ENCODE results near the gene CTNNBIP1.
A peak's percentile ranks its signal among the peaks of the same experiment; 100 is the strongest.
"Not testable (repeated sequence)": the region's sequence is repeated elsewhere in the genome, so short reads cannot be mapped to it uniquely, and the experiment has no call there.

CTNNBIP1 gene

DNA sequence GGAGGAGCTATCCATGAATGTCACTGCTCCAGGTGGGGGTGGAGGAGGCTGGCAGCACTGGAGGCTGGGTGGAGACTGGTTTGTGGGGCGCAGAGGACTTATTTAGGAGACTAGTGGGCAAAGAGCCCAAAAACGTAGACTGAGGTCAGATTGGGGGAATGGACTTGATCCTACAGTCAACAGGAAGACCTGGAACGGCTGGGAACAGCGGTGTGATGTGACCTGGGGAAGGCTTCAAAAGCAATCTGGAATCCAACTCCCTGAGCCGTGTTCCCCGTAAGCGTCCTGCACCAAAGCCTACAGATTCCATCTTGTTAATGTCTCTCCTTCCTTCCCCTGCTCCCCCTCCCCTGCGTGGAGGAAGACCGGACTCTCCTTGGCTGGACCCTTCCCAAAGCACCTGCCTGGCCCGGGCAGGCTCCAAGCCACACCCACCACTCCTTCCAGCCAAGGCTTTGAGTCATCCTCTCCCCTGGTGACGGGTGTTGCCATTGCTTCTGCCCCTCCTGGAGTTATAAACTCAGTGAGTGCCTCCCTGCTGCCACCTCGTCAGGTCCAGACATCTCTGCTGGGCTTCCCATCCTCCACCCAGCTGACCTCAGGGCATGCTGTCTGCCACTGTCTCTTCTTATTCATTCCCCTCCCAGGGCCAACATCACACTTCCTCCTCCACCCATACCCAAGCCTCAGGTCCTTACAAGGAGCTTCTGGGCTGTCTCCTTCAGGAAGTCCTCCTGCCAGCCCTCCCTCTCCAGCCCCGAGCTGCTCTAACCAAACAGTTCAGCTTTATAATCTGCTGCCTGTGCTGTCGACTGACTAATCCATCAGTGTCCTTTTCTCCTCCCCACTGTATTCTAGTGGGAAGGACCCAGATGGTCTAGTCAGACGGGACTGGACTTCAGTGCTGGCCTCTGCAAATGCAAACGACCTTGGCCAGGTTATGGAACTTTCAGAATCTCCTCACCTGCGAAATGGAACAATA is 84.7 kb downstream of the CTNNBIP1 start:
- DNase-seq: peak; percentile 24

DNA sequence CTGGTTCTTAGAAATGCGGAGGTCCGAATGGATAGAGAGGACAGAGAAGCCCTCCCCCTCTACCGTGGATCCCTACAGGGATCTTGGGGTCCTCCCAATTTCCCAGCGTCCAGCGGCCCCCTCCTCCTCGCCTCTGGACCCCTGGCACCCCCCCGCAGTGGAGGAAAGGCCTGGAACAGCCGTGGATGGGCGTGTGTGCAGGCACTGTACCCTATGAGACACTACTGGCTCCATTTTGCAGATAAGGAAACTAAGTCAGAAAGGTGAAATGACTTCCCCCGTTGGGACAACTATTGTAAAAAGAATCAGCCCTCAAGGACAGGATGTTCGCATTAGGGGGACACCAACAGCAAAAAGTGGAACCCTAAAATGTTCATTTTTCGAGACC is 85.4 kb downstream of the CTNNBIP1 start:
- DNase-seq: no peak

DNA sequence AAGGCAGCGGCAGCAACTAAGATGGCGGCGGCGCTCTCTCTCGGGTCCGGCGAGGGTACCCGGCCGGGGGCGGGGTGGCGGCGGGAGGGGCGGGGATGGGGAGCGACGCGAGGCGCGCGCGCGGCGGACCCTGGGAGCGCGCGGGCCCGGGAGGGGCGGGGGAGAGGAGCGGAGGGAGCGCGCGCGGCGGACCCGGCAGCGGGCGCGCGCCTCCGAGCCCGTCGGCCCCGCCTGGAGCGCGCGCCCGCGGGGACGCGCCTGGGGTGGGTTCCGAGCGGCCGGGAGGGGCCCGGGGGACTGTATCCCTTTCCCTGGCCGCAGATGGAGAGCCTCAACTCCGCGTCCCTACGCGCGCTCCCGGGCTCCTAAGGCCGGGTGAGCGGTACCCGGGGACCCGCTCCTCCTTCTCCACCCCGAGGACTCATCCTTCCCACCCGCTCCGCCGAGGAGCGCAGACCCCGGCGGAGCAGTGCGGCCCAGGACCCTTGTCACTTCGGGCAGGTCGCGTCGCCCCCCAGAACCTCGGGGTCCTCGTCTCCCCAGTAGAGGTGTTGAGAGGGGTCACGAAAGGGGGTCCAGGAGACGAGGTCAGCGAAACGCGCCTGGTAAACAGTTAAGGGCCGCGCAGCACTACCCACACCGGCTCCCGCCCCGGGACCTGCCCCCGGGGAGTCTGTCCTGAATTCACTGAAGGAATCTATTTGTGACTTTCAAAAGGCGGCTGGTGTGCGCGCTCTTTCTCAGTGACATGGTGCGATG is 85.9 kb downstream of the CTNNBIP1 start, which contains the start of gene CLSTN1:
Gene CLSTN1 (minus strand): TSS at position 23 of the 759 bp plus-strand sequence. CDS start 232 bp downstream, outside the sequence.
- DNase-seq: peak; percentile 87

DNA sequence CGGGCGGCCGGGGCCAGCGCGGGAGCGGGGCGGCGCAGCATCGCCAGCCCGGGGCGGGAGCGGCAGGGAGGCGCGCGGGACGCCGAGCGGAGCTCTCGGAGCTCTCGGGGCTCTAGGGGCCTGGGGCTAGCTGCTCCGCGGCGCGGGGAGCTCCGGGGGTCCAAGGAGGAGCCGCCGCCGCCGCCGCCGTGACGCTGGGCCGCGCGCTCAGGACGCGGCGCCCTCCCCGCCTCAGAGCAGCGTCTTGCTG is 86.5 kb downstream of the CTNNBIP1 start:
- DNase-seq: no peak

DNA sequence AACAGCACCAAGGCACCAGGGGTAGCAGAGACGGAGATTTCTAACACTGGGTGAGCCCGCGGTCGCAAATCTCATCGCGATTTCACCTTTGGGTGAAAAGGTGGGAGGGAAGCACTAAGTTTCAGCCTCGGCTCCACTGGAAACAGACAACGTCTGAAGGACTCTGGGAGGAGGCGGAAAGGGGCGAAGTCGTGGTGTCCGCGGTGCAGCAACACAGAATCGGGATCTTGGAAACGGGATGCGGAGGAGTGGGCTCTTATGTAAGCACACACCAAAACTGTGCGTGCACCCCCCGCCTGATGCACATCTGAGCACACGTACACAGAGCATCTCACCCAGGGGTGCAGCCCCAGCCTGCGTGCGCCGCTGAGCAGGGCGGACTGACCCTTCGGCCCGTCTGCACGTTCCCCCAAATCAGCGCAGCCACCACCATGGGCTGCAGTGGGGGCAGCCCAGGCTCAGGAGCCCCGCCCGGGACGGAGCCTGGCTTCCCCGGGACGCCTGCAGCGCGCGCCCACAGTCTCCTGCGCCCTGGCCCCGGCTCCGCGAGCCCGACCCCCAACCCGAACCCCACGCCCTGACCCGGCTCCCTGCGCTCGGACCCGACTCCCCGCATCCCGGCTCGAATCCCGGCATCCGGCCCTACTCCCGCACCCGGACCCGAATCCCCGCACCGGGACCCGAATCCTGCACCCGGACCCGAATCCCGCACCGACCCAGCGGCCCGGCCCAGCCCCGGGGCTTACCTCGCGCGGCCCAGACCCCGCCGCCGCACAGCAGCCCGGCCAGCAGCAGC is 87.0 kb downstream of the CTNNBIP1 start:
- peak; percentile 32 for DNase-seq

DNA sequence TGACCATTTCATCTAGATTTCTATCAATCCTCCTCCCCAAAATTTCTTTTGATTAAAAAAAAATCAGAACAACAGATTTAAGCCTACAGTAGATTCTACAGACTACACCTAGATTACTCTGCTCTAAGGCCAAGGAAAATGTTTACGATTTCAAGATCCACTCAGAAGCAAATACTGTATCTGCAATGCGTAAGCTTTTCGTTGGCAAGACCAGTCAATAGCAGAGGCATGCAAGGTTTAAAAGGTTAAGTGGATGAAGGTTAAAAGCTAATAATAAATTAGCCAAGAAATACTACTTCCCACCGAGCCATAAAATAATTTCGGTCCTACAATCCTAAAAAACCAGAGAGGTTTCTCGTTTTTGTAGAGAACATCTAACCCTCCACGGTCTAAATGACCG is 87.6 kb downstream of the CTNNBIP1 start:
- DNase-seq: no peak

DNA sequence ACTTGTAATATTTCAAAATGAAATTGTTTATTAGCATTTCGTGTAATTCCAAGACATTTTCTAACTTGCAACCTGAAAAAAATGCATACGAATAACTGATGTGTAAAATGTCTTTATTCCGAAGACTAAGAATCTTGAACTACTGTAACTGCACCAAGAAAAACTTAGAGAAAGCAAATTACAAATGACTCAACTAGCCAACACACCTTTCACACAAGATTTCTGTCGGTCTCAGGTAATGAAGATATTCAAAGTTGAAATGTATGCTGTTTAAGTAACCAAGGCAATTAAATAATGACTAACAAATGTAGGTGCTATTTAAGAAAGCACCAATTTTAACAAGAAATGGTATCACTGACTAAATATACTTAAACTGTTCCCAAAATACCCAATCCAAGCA is 88.4 kb downstream of the CTNNBIP1 start:
- no peak for DNase-seq

DNA sequence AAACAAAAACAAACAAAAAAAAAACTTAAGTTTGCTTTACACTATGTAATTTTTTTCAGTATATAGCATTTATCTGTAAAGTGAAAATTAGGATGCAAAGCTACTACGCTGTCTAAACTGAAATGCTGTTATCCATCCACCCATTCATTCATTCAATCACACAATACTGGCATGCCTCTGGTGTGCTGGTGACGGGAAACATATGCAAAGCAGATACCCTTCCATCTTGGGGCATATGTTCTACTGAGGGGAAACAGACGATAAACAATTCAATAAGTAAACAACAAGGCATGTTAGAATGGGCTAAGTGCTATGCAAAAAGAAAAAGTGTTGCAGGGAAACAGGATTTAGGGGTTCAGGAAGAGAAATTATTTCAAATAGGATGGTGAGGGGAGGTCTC is 89.5 kb downstream of the CTNNBIP1 start:
- DNase-seq: no peak

DNA sequence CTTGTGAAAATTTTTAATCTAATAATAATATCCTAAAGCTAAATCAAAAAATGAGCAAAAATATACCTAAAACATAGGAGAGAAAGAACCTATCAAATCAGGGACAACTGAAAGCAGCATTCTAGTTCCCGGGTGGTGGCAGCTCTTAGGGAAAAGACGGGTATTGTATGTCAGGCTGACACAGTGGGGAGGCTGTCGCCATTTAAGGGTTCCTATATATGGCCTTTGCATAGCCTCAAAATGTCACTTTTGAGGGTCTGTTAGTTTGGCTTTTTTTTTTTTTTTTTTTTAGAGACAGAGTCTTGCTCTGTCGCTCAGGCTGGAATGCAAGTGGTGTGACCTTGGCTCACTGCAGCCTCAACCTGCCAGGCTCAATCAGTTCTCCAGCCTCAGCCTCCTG is 92.3 kb downstream of the CTNNBIP1 start:
- DNase-seq: no peak

DNA sequence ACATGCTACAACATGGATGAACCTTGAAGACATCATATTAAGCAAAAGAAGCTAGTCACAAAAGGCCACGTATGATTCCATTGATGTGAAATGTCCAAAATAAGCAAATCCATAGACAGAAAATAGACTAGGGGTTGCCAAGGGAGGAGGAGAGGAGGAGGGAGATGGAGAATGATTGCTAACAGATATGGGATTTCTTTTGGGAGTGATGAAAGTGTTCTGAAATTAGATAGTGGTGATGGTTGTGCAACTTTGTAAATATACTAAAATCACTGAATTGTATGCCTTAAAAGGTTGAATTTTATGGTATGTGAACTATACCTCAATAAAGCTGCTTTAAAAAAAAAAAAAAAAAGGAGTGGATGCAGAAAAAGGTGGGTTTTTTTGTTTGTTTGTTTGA is 93.9 kb downstream of the CTNNBIP1 start:
- DNase-seq: no peak

DNA sequence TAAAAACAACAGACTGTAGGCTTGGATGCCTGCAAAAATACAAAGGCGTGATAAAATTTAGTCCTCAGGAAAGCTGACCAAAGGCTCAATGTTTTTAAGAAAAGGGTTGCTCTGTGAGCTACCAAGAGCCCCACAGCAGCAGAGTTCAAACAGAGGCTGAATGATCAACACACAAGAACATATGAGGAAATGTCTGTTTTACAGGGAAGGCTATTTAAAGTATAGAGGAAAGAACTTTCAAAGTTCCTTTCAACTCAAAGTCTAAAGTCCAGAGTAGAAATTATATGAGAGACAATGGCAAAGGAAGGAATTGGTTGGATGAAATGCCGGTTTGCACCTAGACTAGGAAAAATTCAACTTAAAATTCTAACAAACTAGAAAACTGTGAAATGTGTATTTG is 94.9 kb downstream of the CTNNBIP1 start:
- DNase-seq: no peak

DNA sequence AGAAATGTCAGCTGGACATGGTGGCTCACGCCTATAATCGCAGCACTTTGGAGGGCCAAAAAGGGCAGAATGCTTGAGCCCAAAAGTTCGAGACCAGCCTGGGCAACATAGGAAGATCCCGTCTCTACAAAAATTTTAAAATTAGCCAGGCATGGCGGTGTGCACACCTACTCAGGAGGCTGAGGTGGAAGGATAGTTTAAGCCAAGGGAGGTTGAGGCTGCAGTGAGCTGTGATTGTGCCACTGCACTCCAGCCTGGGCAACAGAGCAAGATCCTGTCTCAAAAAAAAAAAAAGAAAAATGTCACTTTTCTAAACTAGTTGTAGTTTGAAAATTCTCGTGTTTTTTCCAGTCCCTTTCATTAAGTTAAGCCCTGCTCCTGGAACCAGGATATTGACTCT is 95.5 kb downstream of the CTNNBIP1 start:
- no peak for DNase-seq

DNA sequence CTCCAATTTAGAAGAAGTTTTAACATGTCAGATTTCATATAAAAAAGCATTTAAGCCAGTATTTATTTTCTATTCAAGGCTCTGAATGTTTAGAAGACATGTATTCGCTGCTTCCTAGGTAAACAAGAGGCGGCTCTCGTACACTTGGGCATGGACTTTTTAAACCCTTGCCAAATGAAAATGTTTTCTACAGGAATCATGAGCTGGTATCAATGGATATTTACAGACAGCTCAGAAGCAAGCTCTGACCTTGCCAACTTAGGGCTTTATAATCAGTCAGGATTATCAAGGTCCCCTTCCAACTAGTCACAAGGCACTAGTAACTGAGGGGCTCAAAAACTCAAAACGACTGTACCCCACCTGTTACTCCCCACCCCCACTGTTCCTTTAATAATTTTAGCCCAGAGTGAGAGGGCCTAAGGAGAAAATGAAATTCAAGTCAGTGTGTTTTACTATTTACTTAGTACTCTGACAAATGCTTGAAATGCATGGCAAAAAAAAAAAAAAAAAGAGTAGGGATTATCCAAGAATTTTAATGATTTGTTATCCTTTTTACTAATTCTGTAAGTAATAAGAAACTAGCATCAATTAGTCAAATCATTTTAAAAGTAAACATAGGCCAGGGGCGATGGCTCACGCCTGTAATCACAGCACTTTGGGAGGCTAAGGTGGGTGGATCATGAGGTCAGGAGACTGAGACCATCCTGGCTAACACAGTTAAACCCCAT is 98.7 kb downstream of the CTNNBIP1 start:
- DNase-seq: no peak

DNA sequence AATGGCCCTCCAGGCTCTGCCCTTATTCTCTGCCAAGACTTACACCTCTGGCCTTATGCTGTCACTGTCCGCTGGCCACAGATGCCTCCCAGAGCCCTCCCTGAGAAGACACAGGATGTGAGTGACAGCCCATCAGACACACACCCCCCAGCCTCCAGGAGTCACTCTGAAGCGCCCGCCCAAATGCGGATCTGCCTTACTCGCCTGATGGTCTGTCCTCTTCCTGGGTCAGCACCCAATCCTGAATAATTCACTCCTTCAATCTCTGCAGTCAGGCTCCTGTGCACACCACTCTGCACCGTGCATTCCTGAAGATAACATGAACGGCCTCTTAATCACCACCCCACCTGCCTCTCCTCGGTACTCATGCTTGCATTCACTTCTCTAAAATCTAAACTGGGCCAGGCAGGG is 101.0 kb downstream of the CTNNBIP1 start:
- DNase-seq: no peak

DNA sequence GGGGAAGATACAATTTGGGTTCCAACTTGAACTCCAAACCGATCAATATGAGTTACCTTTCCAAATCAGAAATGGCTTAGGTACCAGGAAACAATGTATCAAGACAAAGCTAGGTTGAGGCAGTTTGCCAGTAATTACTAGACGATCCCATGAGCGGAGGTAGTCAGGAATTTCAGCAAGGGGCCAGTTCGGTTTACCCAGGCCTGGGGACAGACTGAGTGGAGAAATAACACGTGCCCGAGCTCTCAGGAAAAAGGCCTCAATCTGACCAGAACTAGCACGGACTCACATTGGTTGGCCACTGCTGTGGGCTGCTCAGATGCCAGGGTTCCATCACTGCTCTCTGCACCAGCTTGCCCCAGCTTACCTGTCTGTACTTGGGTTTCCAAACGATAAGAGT is 101.6 kb downstream of the CTNNBIP1 start:
- DNase-seq: no peak

DNA sequence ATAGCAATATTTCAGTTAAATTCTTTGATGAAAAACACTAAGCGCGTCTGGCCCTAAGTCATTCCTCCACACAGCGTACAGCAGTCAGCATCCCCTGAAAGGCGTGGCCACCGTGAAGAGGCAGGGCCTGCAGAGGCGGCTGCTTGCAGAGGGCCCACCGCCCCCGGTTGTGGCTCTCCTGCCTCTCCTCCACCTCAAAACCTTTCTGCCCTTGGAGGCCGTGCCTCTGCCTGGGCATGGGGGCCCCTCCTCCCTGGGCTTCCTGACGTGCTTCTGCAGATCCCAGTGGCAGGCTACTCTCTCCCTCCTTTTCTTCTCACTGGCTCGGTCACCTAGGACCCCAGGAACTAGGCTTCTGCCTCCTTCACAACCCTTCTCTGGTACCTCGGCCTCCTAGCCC is 102.5 kb downstream of the CTNNBIP1 start:
- no peak for DNase-seq

DNA sequence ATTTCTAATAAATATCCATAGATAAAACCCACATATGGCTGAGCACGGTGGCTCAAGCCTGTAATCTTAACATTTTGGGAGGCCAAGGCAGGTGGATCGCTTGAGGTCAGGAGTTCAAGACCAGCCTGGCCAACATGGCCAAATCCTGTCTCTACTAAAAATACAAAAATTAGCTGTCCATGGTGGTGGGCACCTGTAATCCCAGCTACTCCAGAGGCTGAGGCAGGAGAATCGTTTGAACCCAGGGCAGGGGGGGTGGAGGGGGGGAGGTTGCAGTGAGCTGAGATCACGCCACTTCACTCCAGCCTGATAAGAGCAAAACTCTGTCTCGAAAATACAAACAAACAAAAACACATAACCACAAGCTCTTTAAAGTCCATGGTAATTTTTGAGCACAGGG is 104.1 kb downstream of the CTNNBIP1 start:
- DNase-seq: not testable (repeated sequence)

DNA sequence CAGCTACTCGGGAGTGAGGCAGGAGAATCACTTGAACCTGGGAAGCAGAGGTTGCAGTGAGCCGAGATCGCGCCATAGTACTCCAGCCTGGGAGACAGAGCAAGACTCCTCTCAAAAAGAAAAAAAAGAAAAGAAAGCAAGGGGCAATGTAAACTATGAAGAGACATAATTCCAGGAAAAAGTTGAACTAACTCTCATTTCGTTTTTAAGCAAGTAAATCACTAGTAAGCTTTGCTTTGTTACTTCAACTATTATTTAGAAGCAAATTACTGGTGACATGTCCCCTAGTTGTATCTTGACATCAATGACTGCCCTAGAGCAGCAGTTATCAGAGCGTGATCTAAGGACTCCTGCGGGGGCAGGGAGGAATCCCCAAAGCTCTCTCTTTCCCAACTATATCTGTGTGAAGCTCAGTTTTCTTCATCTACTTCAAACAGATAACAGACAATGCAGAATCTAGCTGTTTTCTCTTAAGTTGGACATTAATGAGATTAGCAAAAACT is 105.0 kb downstream of the CTNNBIP1 start:
- DNase-seq: no peak

DNA sequence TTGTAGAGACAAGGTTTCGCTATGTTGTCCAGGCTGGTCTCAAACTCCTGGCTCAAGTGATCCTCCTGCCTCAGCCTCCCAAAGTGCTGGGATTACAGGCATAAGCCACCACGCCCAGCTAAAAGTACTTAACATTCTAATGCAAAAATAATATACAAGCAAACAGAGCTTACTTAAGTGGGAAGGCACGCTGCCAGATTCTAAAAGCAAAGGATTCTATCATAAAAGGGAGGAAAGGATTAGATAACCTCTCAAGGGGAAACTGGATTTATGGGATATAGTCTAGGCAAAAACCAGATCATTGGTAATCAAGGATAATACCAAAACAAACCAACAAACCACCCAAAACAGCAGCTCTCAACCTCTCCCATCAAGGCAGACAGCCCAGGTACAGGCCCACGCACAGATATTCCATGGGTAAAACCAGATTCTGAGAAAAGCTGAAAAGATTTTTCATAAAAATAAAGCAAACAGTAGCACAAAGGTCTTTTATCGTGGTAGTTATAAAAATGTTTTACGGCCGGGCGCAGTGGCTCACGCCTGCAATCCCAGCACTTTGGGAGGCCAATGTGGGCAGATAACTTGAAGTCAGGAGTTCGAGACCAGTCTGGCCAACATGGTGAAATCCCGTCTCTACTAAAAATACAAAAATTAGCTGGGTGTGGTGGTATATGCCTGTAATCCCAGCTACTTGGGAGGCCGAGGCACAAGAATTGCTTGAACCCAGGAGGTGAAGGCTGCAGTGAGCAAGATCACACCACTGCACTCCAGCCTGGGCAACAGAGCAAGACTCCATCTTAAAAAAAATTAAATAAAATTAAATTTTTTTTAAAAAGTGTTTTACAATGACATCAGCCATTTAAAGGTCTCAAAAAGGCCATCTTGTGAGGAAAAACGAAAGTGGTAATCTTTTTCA is 106.8 kb downstream of the CTNNBIP1 start:
- DNase-seq: not testable (repeated sequence)

DNA sequence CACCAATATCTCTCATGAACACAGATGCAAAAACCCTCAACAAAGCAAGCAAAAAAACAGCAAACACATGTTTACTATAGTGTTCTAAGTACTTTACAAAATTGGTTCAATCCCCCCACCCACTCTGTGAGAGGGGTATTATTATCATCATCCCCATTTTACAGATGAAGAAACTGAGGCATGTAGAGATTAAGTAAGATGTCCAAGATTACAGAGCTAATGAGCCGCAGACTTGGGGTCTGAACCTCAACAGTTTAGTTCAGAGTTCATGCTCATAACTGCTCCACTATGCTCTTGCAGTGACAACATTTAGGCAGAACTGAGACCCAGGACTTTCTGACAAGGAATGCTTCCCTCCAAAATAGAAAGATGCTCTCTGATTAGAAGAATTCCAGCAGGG is 108.2 kb downstream of the CTNNBIP1 start:
- no peak for DNase-seq

Data from NCI-H1092 (cell line).